ENCODE data around the gene NLGN2. TPM values are rescaled to one million over a fixed set of nuclear protein-coding genes. Genes with fewer than 3 reads are reported as not detected.

The NLGN2 gene
- total and polyA plus RNA-seq, 2 of the 8 experiments (the other 6 are each of a cell fraction or from before 2014, with no cell fraction given): 21.2 to 62.8 TPM

DNA sequence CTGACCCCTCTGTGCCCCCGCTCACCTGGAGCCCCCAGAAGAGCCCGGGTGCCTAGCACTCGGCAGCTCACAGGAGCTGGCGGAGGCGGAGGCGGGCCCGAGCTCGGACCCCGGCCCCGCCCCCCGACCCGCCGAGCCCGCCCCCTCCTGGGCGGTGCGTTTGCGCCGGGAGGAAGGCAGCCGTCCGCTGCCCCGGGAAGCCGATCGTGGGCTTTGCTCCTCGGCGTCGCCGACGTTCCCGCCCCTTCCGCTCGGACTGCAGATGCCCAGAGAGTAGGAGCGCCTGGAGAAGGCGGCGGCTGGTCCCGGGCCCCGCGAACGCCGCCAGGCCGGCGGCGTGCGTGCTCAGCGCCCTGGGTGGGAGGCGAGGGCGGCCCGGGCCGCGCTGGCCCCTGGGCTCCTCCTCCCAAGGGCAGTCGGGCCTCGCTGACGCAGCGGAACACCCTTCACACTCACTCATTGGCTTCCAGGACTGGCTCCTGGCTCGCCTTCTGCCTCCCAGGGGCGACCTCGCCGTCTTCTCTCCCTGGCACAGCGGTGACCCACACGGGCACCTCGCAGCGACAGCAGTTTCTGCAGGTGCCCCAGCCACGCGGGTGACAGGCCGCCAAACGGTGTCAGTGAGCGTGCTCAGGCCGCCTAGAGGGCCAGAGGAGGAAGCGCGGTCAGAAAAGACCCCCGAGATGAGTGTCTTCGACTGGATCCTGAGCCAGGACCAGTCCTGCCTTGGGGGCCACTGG, 13.0 kb upstream of the NLGN2 start, which contains the start of gene PLSCR3 (continued):
- TF ChIP-seq, protein P1, sequence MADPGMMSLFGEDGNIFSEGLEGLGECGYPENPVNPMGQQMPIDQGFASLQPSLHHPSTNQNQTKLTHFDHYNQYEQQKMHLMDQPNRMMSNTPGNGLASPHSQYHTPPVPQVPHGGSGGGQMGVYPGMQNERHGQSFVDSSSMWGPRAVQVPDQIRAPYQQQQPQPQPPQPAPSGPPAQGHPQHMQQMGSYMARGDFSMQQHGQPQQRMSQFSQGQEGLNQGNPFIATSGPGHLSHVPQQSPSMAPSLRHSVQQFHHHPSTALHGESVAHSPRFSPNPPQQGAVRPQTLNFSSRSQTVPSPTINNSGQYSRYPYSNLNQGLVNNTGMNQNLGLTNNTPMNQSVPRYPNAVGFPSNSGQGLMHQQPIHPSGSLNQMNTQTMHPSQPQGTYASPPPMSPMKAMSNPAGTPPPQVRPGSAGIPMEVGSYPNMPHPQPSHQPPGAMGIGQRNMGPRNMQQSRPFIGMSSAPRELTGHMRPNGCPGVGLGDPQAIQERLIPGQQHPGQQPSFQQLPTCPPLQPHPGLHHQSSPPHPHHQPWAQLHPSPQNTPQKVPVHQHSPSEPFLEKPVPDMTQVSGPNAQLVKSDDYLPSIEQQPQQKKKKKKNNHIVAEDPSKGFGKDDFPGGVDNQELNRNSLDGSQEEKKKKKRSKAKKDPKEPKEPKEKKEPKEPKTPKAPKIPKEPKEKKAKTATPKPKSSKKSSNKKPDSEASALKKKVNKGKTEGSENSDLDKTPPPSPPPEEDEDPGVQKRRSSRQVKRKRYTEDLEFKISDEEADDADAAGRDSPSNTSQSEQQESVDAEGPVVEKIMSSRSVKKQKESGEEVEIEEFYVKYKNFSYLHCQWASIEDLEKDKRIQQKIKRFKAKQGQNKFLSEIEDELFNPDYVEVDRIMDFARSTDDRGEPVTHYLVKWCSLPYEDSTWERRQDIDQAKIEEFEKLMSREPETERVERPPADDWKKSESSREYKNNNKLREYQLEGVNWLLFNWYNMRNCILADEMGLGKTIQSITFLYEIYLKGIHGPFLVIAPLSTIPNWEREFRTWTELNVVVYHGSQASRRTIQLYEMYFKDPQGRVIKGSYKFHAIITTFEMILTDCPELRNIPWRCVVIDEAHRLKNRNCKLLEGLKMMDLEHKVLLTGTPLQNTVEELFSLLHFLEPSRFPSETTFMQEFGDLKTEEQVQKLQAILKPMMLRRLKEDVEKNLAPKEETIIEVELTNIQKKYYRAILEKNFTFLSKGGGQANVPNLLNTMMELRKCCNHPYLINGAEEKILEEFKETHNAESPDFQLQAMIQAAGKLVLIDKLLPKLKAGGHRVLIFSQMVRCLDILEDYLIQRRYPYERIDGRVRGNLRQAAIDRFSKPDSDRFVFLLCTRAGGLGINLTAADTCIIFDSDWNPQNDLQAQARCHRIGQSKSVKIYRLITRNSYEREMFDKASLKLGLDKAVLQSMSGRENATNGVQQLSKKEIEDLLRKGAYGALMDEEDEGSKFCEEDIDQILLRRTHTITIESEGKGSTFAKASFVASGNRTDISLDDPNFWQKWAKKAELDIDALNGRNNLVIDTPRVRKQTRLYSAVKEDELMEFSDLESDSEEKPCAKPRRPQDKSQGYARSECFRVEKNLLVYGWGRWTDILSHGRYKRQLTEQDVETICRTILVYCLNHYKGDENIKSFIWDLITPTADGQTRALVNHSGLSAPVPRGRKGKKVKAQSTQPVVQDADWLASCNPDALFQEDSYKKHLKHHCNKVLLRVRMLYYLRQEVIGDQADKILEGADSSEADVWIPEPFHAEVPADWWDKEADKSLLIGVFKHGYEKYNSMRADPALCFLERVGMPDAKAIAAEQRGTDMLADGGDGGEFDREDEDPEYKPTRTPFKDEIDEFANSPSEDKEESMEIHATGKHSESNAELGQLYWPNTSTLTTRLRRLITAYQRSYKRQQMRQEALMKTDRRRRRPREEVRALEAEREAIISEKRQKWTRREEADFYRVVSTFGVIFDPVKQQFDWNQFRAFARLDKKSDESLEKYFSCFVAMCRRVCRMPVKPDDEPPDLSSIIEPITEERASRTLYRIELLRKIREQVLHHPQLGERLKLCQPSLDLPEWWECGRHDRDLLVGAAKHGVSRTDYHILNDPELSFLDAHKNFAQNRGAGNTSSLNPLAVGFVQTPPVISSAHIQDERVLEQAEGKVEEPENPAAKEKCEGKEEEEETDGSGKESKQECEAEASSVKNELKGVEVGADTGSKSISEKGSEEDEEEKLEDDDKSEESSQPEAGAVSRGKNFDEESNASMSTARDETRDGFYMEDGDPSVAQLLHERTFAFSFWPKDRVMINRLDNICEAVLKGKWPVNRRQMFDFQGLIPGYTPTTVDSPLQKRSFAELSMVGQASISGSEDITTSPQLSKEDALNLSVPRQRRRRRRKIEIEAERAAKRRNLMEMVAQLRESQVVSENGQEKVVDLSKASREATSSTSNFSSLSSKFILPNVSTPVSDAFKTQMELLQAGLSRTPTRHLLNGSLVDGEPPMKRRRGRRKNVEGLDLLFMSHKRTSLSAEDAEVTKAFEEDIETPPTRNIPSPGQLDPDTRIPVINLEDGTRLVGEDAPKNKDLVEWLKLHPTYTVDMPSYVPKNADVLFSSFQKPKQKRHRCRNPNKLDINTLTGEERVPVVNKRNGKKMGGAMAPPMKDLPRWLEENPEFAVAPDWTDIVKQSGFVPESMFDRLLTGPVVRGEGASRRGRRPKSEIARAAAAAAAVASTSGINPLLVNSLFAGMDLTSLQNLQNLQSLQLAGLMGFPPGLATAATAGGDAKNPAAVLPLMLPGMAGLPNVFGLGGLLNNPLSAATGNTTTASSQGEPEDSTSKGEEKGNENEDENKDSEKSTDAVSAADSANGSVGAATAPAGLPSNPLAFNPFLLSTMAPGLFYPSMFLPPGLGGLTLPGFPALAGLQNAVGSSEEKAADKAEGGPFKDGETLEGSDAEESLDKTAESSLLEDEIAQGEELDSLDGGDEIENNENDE (IDR thresholded peaks at IDR 0.05; ENCODE audit: insufficient replicate concordance, low read length): no peak
- TF ChIP-seq ASH2L (IDR thresholded peaks at IDR 0.05; ENCODE audit: low read length) (no peak), JUND (IDR thresholded peaks at IDR 0.05; ENCODE audit: low read length) (no peak), CBX5 (IDR thresholded peaks at IDR 0.05; ENCODE audit: low read depth, low read length) (no peak), TCF12 (IDR thresholded peaks at IDR 0.05; ENCODE audit: low read depth, low read length) (no peak)
- TF ChIP-seq, protein P2, sequence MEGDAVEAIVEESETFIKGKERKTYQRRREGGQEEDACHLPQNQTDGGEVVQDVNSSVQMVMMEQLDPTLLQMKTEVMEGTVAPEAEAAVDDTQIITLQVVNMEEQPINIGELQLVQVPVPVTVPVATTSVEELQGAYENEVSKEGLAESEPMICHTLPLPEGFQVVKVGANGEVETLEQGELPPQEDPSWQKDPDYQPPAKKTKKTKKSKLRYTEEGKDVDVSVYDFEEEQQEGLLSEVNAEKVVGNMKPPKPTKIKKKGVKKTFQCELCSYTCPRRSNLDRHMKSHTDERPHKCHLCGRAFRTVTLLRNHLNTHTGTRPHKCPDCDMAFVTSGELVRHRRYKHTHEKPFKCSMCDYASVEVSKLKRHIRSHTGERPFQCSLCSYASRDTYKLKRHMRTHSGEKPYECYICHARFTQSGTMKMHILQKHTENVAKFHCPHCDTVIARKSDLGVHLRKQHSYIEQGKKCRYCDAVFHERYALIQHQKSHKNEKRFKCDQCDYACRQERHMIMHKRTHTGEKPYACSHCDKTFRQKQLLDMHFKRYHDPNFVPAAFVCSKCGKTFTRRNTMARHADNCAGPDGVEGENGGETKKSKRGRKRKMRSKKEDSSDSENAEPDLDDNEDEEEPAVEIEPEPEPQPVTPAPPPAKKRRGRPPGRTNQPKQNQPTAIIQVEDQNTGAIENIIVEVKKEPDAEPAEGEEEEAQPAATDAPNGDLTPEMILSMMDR (IDR thresholded peaks at IDR 0.05; ENCODE audit: control extremely low read depth in 1 of 3, insufficient read depth in 1 of 3, low read depth in 1 of 3, low read length in 3 of 3): peak; percentile 40 to 57 (median 52)
- TF ChIP-seq, protein P3, sequence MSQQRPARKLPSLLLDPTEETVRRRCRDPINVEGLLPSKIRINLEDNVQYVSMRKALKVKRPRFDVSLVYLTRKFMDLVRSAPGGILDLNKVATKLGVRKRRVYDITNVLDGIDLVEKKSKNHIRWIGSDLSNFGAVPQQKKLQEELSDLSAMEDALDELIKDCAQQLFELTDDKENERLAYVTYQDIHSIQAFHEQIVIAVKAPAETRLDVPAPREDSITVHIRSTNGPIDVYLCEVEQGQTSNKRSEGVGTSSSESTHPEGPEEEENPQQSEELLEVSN (IDR thresholded peaks at IDR 0.05): no peak; the same call in 1 of the 2 replicates
